Heart right ventricle (tissue), 16 donors: ENCODE measurements around the gene COL7A1. TPM values are rescaled to one million over a fixed set of nuclear protein-coding genes. Genes with fewer than 3 reads are reported as not detected.

ENCODE experiments used
- ATAC-seq, 8 donors: fragments of 200-7000 bp; cut with Tn5 transposase; one replicate each; pipeline ENCODE4 v1.9.1; 2020; ENCODE audit warnings: mild to moderate bottlenecking in 8 of 8, moderate library complexity in 8 of 8, moderate number of reproducible peaks in 1 of 8
- DNase-seq, 2 donors: peaks; one replicate each; pipeline ENCODE4 v3.0.0-alpha.2; 2020
- H3K27ac ChIP-seq, 10 donors: fragments of 200-600 bp; sonication (generic) in 2 of 10; one replicate each; pipeline versions ENCODE4 v1.5.0 to v1.8.0; 2020 to 2022; ENCODE audit warnings: mild to moderate bottlenecking in 3 of 10
- H3K27me3 ChIP-seq, 7 donors: fragments of 200-600 bp; one replicate each; pipeline ENCODE4 v1.8.0; 2021 to 2022; ENCODE audit warnings: mild to moderate bottlenecking in 2 of 7
- H3K36me3 ChIP-seq, 9 donors: fragments of 200-600 bp; sonication (generic) in 1 of 9; one replicate each; pipeline versions ENCODE4 v1.5.0 to v1.8.0; 2020 to 2022; ENCODE audit warnings: mild to moderate bottlenecking in 2 of 9
- H3K4me1 ChIP-seq, 9 donors: fragments of 200-600 bp; sonication (generic) in 1 of 9; one replicate each; pipeline versions ENCODE4 v1.5.0 to v1.8.0; 2020 to 2022; ENCODE audit warnings: mild to moderate bottlenecking in 4 of 9
- H3K4me3 ChIP-seq, 10 donors: fragments of 200-600 bp; sonication (generic) in 2 of 10; one replicate each; pipeline versions ENCODE4 v1.5.0 to v1.8.0; 2020 to 2022; ENCODE audit warnings: mild to moderate bottlenecking in 7 of 10, moderate library complexity in 2 of 10
- H3K9me3 ChIP-seq, 11 donors: fragments of 200-600 bp in 10 of 11; sonication (generic) in 2 of 11; one replicate each; pipeline versions ENCODE4 v1.5.0 to v1.8.0; 2013 to 2022; ENCODE audit warnings: mild to moderate bottlenecking in 2 of 11, control low read depth in 1 of 11, moderate library complexity in 1 of 11
- CTCF ChIP-seq, 9 donors: fragments of 200-600 bp; sonication (generic) in 2 of 9; IDR thresholded peaks; one replicate each; pipeline versions ENCODE4 v1.5.0 to v1.8.0; 2021 to 2022; ENCODE audit warnings: antibody characterized with exemption in 9 of 9, mild to moderate bottlenecking in 5 of 9, moderate library complexity in 1 of 9
- WGBS, 2 donors: extraction: QIAGEN DNeasy Blood & Tissue Kit; methylation state at CpG; one replicate each; pipeline ENCODE4 v1.1.7; 2013; ENCODE audit warnings: inconsistent platforms in 1 of 2; 5-methylcytosine and 5-hydroxymethylcytosine counted together
- intact Hi-C, 10 donors: fragments of 100-400 bp; cut with DNase I; formaldehyde crosslinking; loops; one replicate each; pipeline versions ENCODE4 v1.11.1 to v1.14.2; 2022
- polyA plus RNA-seq, 2 donors: library from polyadenylated mRNA; stranded (reverse); fragments of 200-250 nt; gene quantifications; one replicate each; pipeline ENCODE4 v1.2.3, GENCODE V29; 2013
- total RNA-seq, 10 donors: library from RNA; stranded (reverse); fragmentation: NEBNext Ultra II Directional in 3 of 10; extraction: Animal tissue kit (Norgen Biotek cat#: 25700) in 3 of 10; gene quantifications; one replicate each; pipeline versions ENCODE4 v1.2.1 to v1.2.4, GENCODE V29; 2021 to 2023
- donor health status: Arrhythmogenic right ventricular cardiomyopathy.
- donor health status: ischemic (EF 13 %, LVEDD 7.1; RV severe dilation, severe dysfunction).
- donor health status: healthy with polysubstance abuse.
- donor health status: DM: no; HTN: yes; CAD: no.
- donor health status: DM: no; HTN: no; CAD: no.
- donor health status: ischemic (EF 25% LVEDD 6.9; RV normal size, moderate dysfunction).
- donor health status: ischemic (EF 25% LVEDD 5.7; RV mildly dilated, moderate dysfunction).
- donor health status: healthy.
- donor health status: DM: yes; HTN: yes; CAD: no.
- donor health status: Ischemic cardiomyopathy.
- donor health status: ischemic (EF 35%, LVEDD 5.7; RV mildly dilated, moderate dysfunction).
- donor health status: nonischemic (EF 11% LVEDD 7.7; RV severe dilation, severe dysfunction).
- donor health status: DM: yes; HTN: yes; CAD: no.
- donor health status: PGD.
- donor health status: ischemic (EF 29% LVEDD 5.4; RV normal size, mild dysfunction).
- donor health status: nonischemic (EF 23%, LVEDD 6.1; RV moderate dilation, normal function).

Gene COL7A1
- total and polyA plus RNA-seq, 12 donors: 6.1 to 63.5 (median 12.6) TPM

GRCh38 chr3:48625600-48625999, 30.5 kb upstream of the COL7A1 start:
- Histone ChIP-seq H3K4me3 (no peak overlapping the region), H3K27me3 (no peaks in the 10 kb centered on the region), H3K36me3 (peaks cover 0 to 63% (median 22%) of the 10 kb centered on the region in 9 donors), H3K27ac (no peak overlapping the region), H3K4me1 (no peaks in the 10 kb centered on the region), H3K9me3 (no peaks in the 10 kb centered on the region)
- TF ChIP-seq CTCF (IDR thresholded peaks at IDR 0.05): no peak
- WGBS, 2 donors: 91 to 92% methylated on average over 6 of the region's 6 CpGs
- ATAC-seq (no peak), DNase-seq (no peak)
- intact Hi-C loops: no loop called here

GRCh38 chr3:48624767-48625166, 29.6 kb upstream of the COL7A1 start:
- Histone ChIP-seq H3K4me1 (no peaks in the 10 kb centered on the region), H3K27me3 (no peaks in the 10 kb centered on the region), H3K4me3 (no peak overlapping the region), H3K9me3 (no peaks in the 10 kb centered on the region), H3K36me3 (peaks cover 0 to 54% (median 14%) of the 10 kb centered on the region in 9 donors), H3K27ac (no peak overlapping the region)
- TF ChIP-seq CTCF (IDR thresholded peaks at IDR 0.05): no peak
- intact Hi-C loops: no loop called here
- no peak for ATAC-seq
- DNase-seq: no peak
- WGBS, 2 donors: 92 to 95% methylated on average over 10 of the region's 10 CpGs

- Histone ChIP-seq H3K4me1 (no peaks in the 10 kb centered on the region), H3K4me3 (no peak overlapping the region), H3K9me3 (peaks cover 0 to 1% (median 0%) of the 10 kb centered on the region in 11 donors), H3K36me3 (peaks cover 0 to 47% (median 9%) of the 10 kb centered on the region in 9 donors), H3K27ac (no peak overlapping the region), H3K27me3 (no peaks in the 10 kb centered on the region)
- intact Hi-C loops: no loop called here
- DNase-seq (no peak), ATAC-seq (no peak)
- WGBS, 2 donors: 81 to 85% methylated on average over 6 of the region's 6 CpGs
- TF ChIP-seq CTCF (IDR thresholded peaks at IDR 0.05): no peak
Measured at GRCh38 chr3:48623851-48624547, 28.9 kb upstream of the COL7A1 start.

- WGBS, 2 donors: 95 to 96% methylated on average over 19 of the region's 19 CpGs
- Histone ChIP-seq H3K4me3 (no peak within 1 kb of the TSS), H3K4me1 (no peaks in the 10 kb centered on the region), H3K27me3 (no peaks in the 10 kb centered on the region), H3K9me3 (peaks cover 0 to 26% (median 13%) of the 10 kb centered on the region in 11 donors), H3K27ac (no peak within 1 kb of the TSS), H3K36me3 (peaks cover 0 to 23% (median 4%) of the 10 kb centered on the region in 9 donors)
- DNase-seq: no peak
- intact Hi-C loops: no loop called here
- TF ChIP-seq CTCF (IDR thresholded peaks at IDR 0.05): no peak
- ATAC-seq: peak in 1 of 8 donors; percentile 51
Measured at GRCh38 chr3:48621461-48621869, 26.3 kb upstream of the COL7A1 start, which contains the start of gene TMEM89. TSS of gene TMEM89 (minus strand) at chr3:48621769. CDS start at chr3:48621756, 13 bp downstream.
